WTC11 (cell line): Measurements from ENCODE around the gene STT3B. TPM values are rescaled to one million over a fixed set of nuclear protein-coding genes. Genes with fewer than 3 reads are reported as not detected.

Experiments used
- CREB1 ChIP-seq: sonication (generic); formaldehyde crosslinking; IDR thresholded peaks from 2 replicates; pipeline ENCODE4 v1.8.0; 2023; ENCODE audit warnings: mild to moderate bottlenecking, missing genetic modification reagents
- CREM ChIP-seq: sonication (generic); formaldehyde crosslinking; IDR thresholded peaks from 2 replicates; pipeline ENCODE4 v1.8.1; 2022; ENCODE audit warnings: mild to moderate bottlenecking, missing genetic modification reagents, moderate library complexity
- ETV6 ChIP-seq: sonication (generic); formaldehyde crosslinking; IDR thresholded peaks from 2 replicates; pipeline ENCODE4 v1.8.1; 2022; ENCODE audit warnings: mild to moderate bottlenecking, missing genetic modification reagents
- GRHL2 ChIP-seq: fragments of 250-450 bp; sonication (Bioruptor Pico); IDR thresholded peaks from 2 replicates; pipeline ENCODE4 v1.8.0; 2022; ENCODE audit warnings: mild to moderate bottlenecking, moderate library complexity; ENCODE audit not compliant: insufficient replicate concordance, severe bottlenecking
- GTF2I ChIP-seq: fragments of 250-450 bp; sonication (Bioruptor Pico); conservative IDR thresholded peaks from 2 replicates; pipeline ENCODE4 v1.4.0; 2021; ENCODE audit warnings: mild to moderate bottlenecking
- MXD4 ChIP-seq: fragments of 250-450 bp; sonication (Bioruptor Pico); IDR thresholded peaks from 2 replicates; pipeline ENCODE4 v1.8.0; 2021; ENCODE audit warnings: mild to moderate bottlenecking, moderate library complexity, borderline replicate concordance
- NFYB ChIP-seq: sonication (generic); formaldehyde crosslinking; conservative IDR thresholded peaks from 2 replicates; pipeline ENCODE4 v1.8.0; 2022; ENCODE audit warnings: low read depth, missing genetic modification reagents
- PREB ChIP-seq: sonication (generic); formaldehyde crosslinking; IDR thresholded peaks from 2 replicates; pipeline ENCODE4 v1.8.1; 2022; ENCODE audit warnings: mild to moderate bottlenecking, missing genetic modification reagents, moderate library complexity, borderline replicate concordance
- SOX15 ChIP-seq: fragments of 250-450 bp; sonication (Bioruptor Pico); IDR thresholded peaks from 2 replicates; pipeline ENCODE4 v1.9.0; 2021; ENCODE audit warnings: mild to moderate bottlenecking
- TCF7 ChIP-seq: sonication (generic); formaldehyde crosslinking; IDR thresholded peaks from 2 replicates; pipeline ENCODE4 v1.8.0; 2022; ENCODE audit warnings: mild to moderate bottlenecking, low read depth, missing genetic modification reagents, moderate library complexity
- TEAD1 ChIP-seq: sonication (generic); formaldehyde crosslinking; IDR thresholded peaks from 2 replicates; pipeline ENCODE4 v1.8.0; 2022; ENCODE audit warnings: mild to moderate bottlenecking, missing genetic modification reagents
- ZNF121 ChIP-seq: sonication (generic); formaldehyde crosslinking; IDR thresholded peaks from 2 replicates; pipeline ENCODE4 v1.8.0; 2023; ENCODE audit warnings: missing genetic modification reagents
- ZNF281 ChIP-seq: sonication (generic); formaldehyde crosslinking; IDR thresholded peaks from 2 replicates; pipeline ENCODE4 v1.8.0; 2023; ENCODE audit warnings: mild to moderate bottlenecking, missing genetic modification reagents
- ZNF416 ChIP-seq: fragments of 250-450 bp; sonication (Bioruptor Pico); IDR thresholded peaks from 2 replicates; pipeline ENCODE4 v1.9.0; 2021; ENCODE audit warnings: mild to moderate bottlenecking, inconsistent platforms
- ZNF423 ChIP-seq: fragments of 250-450 bp; sonication (Bioruptor Pico); IDR thresholded peaks from 2 replicates; pipeline ENCODE4 v2.1.2; 2022; ENCODE audit warnings: mild to moderate bottlenecking, moderate library complexity
- total RNA-seq: library from RNA; stranded (reverse); gene quantifications from 3 replicates; pipeline ENCODE4 v1.2.3, GENCODE V29; 2021
- TF ChIP-seq, protein P1 (sequence below): sonication (generic); formaldehyde crosslinking; IDR thresholded peaks from 2 replicates; pipeline ENCODE4 v1.8.0; 2022; ENCODE audit warnings: mild to moderate bottlenecking, missing genetic modification reagents
- TF ChIP-seq, protein P2 (sequence below): sonication (generic); formaldehyde crosslinking; conservative IDR thresholded peaks from 2 replicates; pipeline ENCODE4 v1.8.1; 2023; ENCODE audit warnings: mild to moderate bottlenecking, low read depth, missing genetic modification reagents, moderate library complexity
- TF ChIP-seq, protein P3 (sequence below): fragments of 250-450 bp; sonication (Bioruptor Pico); IDR thresholded peaks from 2 replicates; pipeline ENCODE4 v2.1.2; 2022; ENCODE audit warnings: mild to moderate bottlenecking, moderate library complexity
- TF ChIP-seq, protein P4 (sequence below): sonication (generic); formaldehyde crosslinking; IDR thresholded peaks from 2 replicates; pipeline ENCODE4 v1.8.1; 2023; ENCODE audit warnings: mild to moderate bottlenecking, missing genetic modification reagents, moderate library complexity
- TF ChIP-seq, protein P5 (sequence below): fragments of 250-450 bp; sonication (Bioruptor Pico); IDR thresholded peaks from 2 replicates; pipeline ENCODE4 v1.9.0; 2021; ENCODE audit warnings: moderate library complexity, mild to moderate bottlenecking, inconsistent platforms, borderline replicate concordance
- TF ChIP-seq, protein P6 (sequence below): sonication (generic); formaldehyde crosslinking; conservative IDR thresholded peaks from 2 replicates; pipeline ENCODE4 v1.8.1; 2022; ENCODE audit warnings: mild to moderate bottlenecking, missing genetic modification reagents
- TF ChIP-seq, protein P7 (sequence below): sonication (generic); formaldehyde crosslinking; IDR thresholded peaks from 2 replicates; pipeline ENCODE4 v1.8.1; 2023; ENCODE audit warnings: mild to moderate bottlenecking, moderate library complexity, missing genetic modification reagents
- TF ChIP-seq, protein P8 (sequence below): sonication (generic); formaldehyde crosslinking; IDR thresholded peaks from 2 replicates; pipeline ENCODE4 v1.8.1; 2023; ENCODE audit warnings: mild to moderate bottlenecking, missing genetic modification reagents

Gene STT3B
- total RNA-seq, 1 experiment from 2014 or later, result 103 TPM

GRCh38 chr3:31531992-31532586 is 636 bp upstream of the STT3B start (continued):
- TF ChIP-seq PREB (CRISPR knock-in tag), result peak; percentile 24; the same call in 1 of the 2 replicates
- no peak for TF ChIP-seq ZNF423 (CRISPR knock-in tag)
- TF ChIP-seq MXD4 (CRISPR knock-in tag), result no peak
- TF ChIP-seq, protein P1, sequence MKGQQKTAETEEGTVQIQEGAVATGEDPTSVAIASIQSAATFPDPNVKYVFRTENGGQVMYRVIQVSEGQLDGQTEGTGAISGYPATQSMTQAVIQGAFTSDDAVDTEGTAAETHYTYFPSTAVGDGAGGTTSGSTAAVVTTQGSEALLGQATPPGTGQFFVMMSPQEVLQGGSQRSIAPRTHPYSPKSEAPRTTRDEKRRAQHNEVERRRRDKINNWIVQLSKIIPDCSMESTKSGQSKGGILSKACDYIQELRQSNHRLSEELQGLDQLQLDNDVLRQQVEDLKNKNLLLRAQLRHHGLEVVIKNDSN (CRISPR knock-in tag), result peak; percentile 93
- TF ChIP-seq, protein P2, sequence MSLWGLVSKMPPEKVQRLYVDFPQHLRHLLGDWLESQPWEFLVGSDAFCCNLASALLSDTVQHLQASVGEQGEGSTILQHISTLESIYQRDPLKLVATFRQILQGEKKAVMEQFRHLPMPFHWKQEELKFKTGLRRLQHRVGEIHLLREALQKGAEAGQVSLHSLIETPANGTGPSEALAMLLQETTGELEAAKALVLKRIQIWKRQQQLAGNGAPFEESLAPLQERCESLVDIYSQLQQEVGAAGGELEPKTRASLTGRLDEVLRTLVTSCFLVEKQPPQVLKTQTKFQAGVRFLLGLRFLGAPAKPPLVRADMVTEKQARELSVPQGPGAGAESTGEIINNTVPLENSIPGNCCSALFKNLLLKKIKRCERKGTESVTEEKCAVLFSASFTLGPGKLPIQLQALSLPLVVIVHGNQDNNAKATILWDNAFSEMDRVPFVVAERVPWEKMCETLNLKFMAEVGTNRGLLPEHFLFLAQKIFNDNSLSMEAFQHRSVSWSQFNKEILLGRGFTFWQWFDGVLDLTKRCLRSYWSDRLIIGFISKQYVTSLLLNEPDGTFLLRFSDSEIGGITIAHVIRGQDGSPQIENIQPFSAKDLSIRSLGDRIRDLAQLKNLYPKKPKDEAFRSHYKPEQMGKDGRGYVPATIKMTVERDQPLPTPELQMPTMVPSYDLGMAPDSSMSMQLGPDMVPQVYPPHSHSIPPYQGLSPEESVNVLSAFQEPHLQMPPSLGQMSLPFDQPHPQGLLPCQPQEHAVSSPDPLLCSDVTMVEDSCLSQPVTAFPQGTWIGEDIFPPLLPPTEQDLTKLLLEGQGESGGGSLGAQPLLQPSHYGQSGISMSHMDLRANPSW (CRISPR knock-in tag), result no peak
- peak; percentile 67 for TF ChIP-seq TEAD1
- no peak for TF ChIP-seq GTF2I (CRISPR knock-in tag)
- TF ChIP-seq, protein P3, sequence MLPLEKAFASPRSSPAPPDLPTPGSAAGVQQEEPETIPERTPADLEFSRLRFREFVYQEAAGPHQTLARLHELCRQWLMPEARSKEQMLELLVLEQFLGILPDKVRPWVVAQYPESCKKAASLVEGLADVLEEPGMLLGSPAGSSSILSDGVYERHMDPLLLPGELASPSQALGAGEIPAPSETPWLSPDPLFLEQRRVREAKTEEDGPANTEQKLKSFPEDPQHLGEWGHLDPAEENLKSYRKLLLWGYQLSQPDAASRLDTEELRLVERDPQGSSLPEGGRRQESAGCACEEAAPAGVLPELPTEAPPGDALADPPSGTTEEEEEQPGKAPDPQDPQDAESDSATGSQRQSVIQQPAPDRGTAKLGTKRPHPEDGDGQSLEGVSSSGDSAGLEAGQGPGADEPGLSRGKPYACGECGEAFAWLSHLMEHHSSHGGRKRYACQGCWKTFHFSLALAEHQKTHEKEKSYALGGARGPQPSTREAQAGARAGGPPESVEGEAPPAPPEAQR, result no peak
- no peak for TF ChIP-seq ZNF121 (CRISPR knock-in tag)
- TF ChIP-seq ZNF281 (CRISPR knock-in tag), result peak; percentile 95
- TF ChIP-seq ZNF416, result peak; percentile 55; the same call in 1 of the 2 replicates
- TF ChIP-seq, protein P4, sequence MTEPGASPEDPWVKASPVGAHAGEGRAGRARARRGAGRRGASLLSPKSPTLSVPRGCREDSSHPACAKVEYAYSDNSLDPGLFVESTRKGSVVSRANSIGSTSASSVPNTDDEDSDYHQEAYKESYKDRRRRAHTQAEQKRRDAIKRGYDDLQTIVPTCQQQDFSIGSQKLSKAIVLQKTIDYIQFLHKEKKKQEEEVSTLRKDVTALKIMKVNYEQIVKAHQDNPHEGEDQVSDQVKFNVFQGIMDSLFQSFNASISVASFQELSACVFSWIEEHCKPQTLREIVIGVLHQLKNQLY (CRISPR knock-in tag), result no peak
- peak; percentile 81; the same call in 1 of the 2 replicates for TF ChIP-seq CREM (CRISPR knock-in tag)
- peak; percentile 79 for TF ChIP-seq CREB1 (CRISPR knock-in tag)
- no peak for TF ChIP-seq GRHL2
- TF ChIP-seq ETV6 (CRISPR knock-in tag), result peak; percentile 70; the same call in 1 of the 2 replicates
- TF ChIP-seq SOX15, result no peak
- peak; percentile 72 for TF ChIP-seq NFYB (CRISPR knock-in tag)
- TF ChIP-seq, protein P5, sequence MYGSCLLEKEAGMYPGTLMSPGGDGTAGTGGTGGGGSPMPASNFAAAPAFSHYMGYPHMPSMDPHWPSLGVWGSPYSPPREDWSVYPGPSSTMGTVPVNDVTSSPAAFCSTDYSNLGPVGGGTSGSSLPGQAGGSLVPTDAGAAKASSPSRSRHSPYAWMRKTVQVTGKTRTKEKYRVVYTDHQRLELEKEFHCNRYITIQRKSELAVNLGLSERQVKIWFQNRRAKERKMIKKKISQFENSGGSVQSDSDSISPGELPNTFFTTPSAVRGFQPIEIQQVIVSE (CRISPR knock-in tag), result no peak
- TF ChIP-seq, protein P6, sequence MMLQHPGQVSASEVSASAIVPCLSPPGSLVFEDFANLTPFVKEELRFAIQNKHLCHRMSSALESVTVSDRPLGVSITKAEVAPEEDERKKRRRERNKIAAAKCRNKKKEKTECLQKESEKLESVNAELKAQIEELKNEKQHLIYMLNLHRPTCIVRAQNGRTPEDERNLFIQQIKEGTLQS, result no peak
- no peak for TF ChIP-seq TCF7 (CRISPR knock-in tag)
- TF ChIP-seq, protein P7, sequence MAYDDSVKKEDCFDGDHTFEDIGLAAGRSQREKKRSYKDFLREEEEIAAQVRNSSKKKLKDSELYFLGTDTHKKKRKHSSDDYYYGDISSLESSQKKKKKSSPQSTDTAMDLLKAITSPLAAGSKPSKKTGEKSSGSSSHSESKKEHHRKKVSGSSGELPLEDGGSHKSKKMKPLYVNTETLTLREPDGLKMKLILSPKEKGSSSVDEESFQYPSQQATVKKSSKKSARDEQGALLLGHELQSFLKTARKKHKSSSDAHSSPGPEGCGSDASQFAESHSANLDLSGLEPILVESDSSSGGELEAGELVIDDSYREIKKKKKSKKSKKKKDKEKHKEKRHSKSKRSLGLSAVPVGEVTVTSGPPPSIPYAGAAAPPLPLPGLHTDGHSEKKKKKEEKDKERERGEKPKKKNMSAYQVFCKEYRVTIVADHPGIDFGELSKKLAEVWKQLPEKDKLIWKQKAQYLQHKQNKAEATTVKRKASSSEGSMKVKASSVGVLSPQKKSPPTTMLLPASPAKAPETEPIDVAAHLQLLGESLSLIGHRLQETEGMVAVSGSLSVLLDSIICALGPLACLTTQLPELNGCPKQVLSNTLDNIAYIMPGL (CRISPR knock-in tag), result peak; percentile 71; the same call in 1 of the 2 replicates
- TF ChIP-seq, protein P8, sequence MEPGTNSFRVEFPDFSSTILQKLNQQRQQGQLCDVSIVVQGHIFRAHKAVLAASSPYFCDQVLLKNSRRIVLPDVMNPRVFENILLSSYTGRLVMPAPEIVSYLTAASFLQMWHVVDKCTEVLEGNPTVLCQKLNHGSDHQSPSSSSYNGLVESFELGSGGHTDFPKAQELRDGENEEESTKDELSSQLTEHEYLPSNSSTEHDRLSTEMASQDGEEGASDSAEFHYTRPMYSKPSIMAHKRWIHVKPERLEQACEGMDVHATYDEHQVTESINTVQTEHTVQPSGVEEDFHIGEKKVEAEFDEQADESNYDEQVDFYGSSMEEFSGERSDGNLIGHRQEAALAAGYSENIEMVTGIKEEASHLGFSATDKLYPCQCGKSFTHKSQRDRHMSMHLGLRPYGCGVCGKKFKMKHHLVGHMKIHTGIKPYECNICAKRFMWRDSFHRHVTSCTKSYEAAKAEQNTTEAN, result peak; percentile 22; the same call in 1 of the 2 replicates
